B cell (primary cell): ENCODE results near the gene KIAA0232.

ENCODE experiments used
- EZH2 ChIP-seq: IDR thresholded peaks from 2 replicates; pipeline ENCODE4 v1.6.1; 2012; ENCODE audit warnings: borderline replicate concordance, low read depth, mild to moderate bottlenecking, moderate library complexity, low read length; ENCODE audit not compliant: insufficient read depth, poor library complexity, severe bottlenecking
- TF ChIP-seq, protein P1 (sequence below): fragments of 200-600 bp; IDR thresholded peaks from one replicate; pipeline ENCODE4 v1.8.0; 2022; ENCODE audit warnings: antibody characterized with exemption, mild to moderate bottlenecking

DNA sequence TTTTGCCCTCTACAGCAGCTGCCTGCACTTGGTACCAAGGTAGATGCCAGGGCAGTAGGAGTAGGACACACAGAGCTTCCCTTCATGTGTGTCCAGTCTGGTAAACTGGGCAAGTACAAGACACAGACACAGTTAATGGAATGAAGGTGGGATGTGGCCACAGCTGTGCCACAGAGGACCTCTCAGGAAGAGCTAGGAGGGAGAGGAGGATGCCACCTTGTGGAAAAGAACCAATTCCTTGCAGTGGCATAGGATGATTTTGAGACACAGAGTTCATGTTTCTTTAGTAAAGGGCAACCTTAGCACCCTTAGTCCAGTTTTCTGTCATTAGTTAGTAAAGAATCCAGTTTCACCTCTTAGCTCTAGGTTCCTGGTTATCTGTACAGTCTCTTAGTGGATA lies 90.8 kb downstream of the KIAA0232 start:
- TF ChIP-seq, protein P1, sequence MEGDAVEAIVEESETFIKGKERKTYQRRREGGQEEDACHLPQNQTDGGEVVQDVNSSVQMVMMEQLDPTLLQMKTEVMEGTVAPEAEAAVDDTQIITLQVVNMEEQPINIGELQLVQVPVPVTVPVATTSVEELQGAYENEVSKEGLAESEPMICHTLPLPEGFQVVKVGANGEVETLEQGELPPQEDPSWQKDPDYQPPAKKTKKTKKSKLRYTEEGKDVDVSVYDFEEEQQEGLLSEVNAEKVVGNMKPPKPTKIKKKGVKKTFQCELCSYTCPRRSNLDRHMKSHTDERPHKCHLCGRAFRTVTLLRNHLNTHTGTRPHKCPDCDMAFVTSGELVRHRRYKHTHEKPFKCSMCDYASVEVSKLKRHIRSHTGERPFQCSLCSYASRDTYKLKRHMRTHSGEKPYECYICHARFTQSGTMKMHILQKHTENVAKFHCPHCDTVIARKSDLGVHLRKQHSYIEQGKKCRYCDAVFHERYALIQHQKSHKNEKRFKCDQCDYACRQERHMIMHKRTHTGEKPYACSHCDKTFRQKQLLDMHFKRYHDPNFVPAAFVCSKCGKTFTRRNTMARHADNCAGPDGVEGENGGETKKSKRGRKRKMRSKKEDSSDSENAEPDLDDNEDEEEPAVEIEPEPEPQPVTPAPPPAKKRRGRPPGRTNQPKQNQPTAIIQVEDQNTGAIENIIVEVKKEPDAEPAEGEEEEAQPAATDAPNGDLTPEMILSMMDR: no peak
- no peak for TF ChIP-seq EZH2
